ENCODE data around the gene TCF4.

Gene TCF4

GRCh38 chr18:55400081-55400480 lies 187.9 kb downstream of the TCF4 start:
- no peak for TF ChIP-seq CTCF (conservative IDR thresholded peaks at IDR 0.05; ENCODE audit: low read depth, low read length)
- H3K4me3 ChIP-seq (ENCODE audit: low read length): no peak overlapping the region
- DNase-seq (ENCODE audit: low read depth): no peak

DNA sequence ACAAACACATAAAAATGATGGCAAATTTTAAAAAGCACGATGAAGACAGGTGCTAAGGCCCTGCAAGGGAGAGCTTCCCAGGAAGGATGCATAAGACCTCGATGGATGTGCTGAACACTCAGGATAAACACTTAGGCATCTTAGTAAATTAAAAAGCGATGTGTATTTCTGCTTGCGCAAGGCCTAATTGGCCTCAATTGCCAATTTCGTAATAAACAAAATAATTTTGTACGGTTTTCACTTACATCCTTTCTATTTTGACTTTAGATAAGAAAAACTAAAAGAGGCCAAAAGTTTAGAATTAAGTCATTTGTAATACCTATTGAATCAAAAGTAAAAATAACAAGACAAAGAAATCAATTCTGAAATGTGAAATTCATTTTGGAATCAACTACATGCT lies 189.1 kb downstream of the TCF4 start:
- DNase-seq (ENCODE audit: low read depth): no peak
- H3K4me3 ChIP-seq (ENCODE audit: low read length): no peak overlapping the region
- no peak for TF ChIP-seq CTCF (conservative IDR thresholded peaks at IDR 0.05; ENCODE audit: low read depth, low read length)

- no peak for TF ChIP-seq CTCF (conservative IDR thresholded peaks at IDR 0.05; ENCODE audit: low read depth, low read length)
- H3K4me3 ChIP-seq (ENCODE audit: low read length): no peak overlapping the region
- DNase-seq (ENCODE audit: low read depth): no peak
Measured at GRCh38 chr18:55396979-55397378, 191.0 kb downstream of the TCF4 start.

GRCh38 chr18:55396267-55396905 lies 191.6 kb downstream of the TCF4 start:
- DNase-seq (ENCODE audit: low read depth): no peak
- H3K4me3 ChIP-seq (ENCODE audit: low read length): no peak overlapping the region
- TF ChIP-seq CTCF (conservative IDR thresholded peaks at IDR 0.05; ENCODE audit: low read depth, low read length): no peak

DNA sequence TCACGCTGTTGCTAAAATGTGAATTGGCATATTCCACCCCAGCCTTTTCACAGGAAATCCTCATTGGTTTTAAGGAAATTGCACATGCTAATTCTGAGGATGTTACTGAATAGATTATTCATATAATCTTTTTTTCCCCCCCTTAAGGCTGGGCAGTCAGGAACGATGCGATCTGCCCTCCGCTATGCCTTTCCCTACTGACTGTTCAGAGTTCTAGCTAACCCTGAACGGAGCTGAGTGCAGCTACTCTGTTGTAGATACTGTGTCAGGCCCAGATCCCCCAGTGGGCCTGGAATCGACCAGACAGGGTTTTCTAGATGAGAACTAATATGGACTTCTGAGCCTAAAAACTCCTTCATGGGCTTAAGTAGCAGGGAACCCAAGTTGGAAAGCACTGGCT lies 192.2 kb downstream of the TCF4 start:
- TF ChIP-seq CTCF (conservative IDR thresholded peaks at IDR 0.05; ENCODE audit: low read depth, low read length): no peak
- no peak for DNase-seq (ENCODE audit: low read depth)
- H3K4me3 ChIP-seq (ENCODE audit: low read length): no peak overlapping the region

GRCh38 chr18:55390898-55391297 lies 197.1 kb downstream of the TCF4 start:
- no peak for TF ChIP-seq CTCF (conservative IDR thresholded peaks at IDR 0.05; ENCODE audit: low read depth, low read length)
- DNase-seq (ENCODE audit: low read depth): no peak
- H3K4me3 ChIP-seq (ENCODE audit: low read length): no peak overlapping the region

DNA sequence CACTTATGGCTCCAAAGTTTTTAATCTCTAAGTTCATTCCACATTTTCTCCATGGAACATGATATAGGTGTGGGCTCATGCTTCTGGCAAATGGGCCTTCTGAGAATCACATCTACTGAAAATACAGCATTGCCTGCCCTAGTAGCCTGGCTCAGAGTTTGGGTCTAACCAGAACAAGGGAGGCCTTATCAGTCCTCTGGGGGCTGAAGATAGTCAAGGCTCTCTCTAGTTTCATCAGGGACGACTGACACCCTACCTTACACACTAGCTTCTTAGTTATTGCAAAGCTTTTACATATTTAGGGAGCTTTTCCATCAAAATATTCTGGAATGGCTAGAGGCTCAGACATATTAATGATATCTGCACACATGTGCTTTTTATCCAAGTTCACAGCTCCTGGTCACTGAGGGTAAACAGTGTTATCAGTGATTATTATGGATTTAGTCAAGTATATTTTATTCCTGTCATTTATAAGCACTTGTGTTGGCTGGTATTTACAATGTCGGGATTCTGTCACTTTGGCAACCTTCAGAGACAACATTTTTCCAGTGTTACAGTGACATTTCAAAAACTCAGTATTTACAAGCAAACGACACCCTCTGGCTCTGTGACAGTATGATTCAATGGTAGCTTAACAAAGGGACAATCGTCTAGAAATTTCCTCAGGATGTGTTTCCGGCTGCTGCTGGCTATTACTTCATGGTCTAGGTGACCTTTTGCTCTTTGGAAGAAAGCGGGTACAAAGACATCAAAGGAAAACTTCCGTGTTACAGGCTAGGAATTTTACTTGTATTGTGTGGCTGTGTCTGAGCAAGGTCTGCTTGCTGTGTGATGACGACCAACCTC lies 200.6 kb downstream of the TCF4 start:
- no peak for TF ChIP-seq CTCF (conservative IDR thresholded peaks at IDR 0.05; ENCODE audit: low read depth, low read length)
- H3K4me3 ChIP-seq (ENCODE audit: low read length): no peak overlapping the region
- no peak for DNase-seq (ENCODE audit: low read depth)
